ENCODE results near the gene CDH4. TPM values are rescaled to one million over a fixed set of nuclear protein-coding genes. Genes with fewer than 3 reads are reported as not detected.

The CDH4 gene
- total and polyA plus RNA-seq, 2 donors (not counting 3 experiments of a cell fraction or from before 2014, with no cell fraction given), result 0.17 to 0.51 TPM

DNA sequence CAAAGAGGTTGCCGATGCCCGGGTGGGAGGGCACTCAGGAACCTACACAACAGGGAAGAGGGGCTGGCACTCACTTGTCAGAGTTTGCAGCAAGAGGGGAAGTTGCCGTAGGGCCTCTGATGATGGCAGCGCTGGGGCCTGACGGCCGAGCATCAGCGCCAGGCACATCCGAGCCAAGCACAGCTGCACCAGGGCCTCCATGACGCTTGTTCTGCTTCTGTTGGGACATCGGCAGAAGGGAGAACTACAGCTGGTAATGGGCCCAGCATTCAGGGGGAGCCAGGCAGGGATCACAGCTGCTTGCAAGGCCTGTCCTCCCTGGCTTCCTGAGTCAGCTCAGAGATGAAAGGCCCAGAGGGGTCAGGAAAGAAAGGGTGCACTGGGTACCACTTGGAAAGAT is 367.7 kb downstream of the CDH4 start:
- intact Hi-C loops (cut with micrococcal nuclease), result no loop called here
- BruUV-seq (replicated peaks), result no TSS peak

DNA sequence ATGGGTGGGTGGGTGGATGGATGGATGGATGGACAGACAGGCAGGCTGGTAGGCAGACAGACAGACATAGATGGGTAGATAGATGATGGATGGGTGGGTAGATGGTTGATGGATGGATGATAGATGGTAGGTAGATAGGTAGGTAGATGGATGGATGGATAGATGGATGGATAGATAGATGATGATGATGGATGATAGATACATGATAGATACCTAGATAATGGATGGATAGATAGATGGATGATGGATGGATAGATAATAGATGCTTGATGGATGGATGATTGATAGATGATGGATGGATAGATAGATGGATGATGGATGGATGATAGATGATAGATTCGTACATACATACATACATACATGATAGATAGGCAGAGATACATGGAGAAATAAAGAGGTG is 368.1 kb downstream of the CDH4 start:
- Histone ChIP-seq H4K20me1 (replicated peaks; ENCODE audit: control insufficient read depth, extremely low read depth, insufficient read depth, low read length) (no peaks in the 10 kb centered on the region), H3K79me2 (ENCODE audit: control insufficient read depth, insufficient read depth, low read length) (no peaks in the 10 kb centered on the region), H3K4me2 (ENCODE audit: insufficient read depth, low read length) (no peak overlapping the region), H3K9ac (replicated peaks; ENCODE audit: extremely low read depth, insufficient read depth, low read length) (no peak overlapping the region), H2AFZ (ENCODE audit: low read depth, low read length) (no peak overlapping the region), H3K27ac (ENCODE audit: insufficient read depth, low read depth, low read length) (no peak overlapping the region), H3K9me3 (replicated peaks; ENCODE audit: control insufficient read depth, insufficient read depth, low read length) (peaks cover 2% of the 10 kb centered on the region), H3K27me3 (ENCODE audit: control insufficient read depth in 2 of 2, insufficient read depth in 2 of 2, low read length in 2 of 2) (no peaks in the 10 kb centered on the region), H3K4me3 (replicated peaks in 1 of 3; ENCODE audit: insufficient read depth in 1 of 3, low read depth in 1 of 3, low read length in 3 of 3) (no peak overlapping the region), H3K9me1 (replicated peaks; ENCODE audit: control insufficient read depth, extremely low read depth, insufficient read depth, low read length) (no peaks in the 10 kb centered on the region), H3K36me3 (ENCODE audit: control insufficient read depth in 2 of 2, extremely low read depth in 1 of 2, insufficient read depth in 2 of 2, low read length in 2 of 2) (no peaks in the 10 kb centered on the region), H3K4me1 (ENCODE audit: control insufficient read depth, extremely low read depth, insufficient read depth, low read length) (no peaks in the 10 kb centered on the region)
- CTCF ChIA-PET, result no interaction called here
- BruUV-seq (replicated peaks), result no TSS peak
- DNase-seq (ENCODE audit: low read depth, low spot score) (no peak), FAIRE-seq (no peak)
- TF ChIP-seq POLR2AphosphoS5 (IDR thresholded peaks at IDR 0.05; ENCODE audit: insufficient read depth, low read depth, low read length) (no peak), FOS (IDR thresholded peaks at IDR 0.05; ENCODE audit: borderline replicate concordance, insufficient read depth, low read length) (no peak), EZH2 (IDR thresholded peaks at IDR 0.05; ENCODE audit: borderline replicate concordance, low read depth, low read length, severe bottlenecking) (no peak), JUN (IDR thresholded peaks at IDR 0.05; ENCODE audit: borderline replicate concordance, insufficient read depth, insufficient read length, low read depth) (no peak), GATA2 (IDR thresholded peaks at IDR 0.05; ENCODE audit: insufficient read depth, insufficient read length, low read depth, low read length) (no peak), MYC (IDR thresholded peaks at IDR 0.05; ENCODE audit: low read depth, low read length) (no peak), POLR2A (IDR thresholded peaks at IDR 0.05; ENCODE audit: low read depth, low read length) (no peak)
- TF ChIP-seq, protein P1, sequence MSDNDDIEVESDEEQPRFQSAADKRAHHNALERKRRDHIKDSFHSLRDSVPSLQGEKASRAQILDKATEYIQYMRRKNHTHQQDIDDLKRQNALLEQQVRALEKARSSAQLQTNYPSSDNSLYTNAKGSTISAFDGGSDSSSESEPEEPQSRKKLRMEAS (IDR thresholded peaks at IDR 0.05; ENCODE audit: insufficient read depth, insufficient read length), result no peak
- TF ChIP-seq, protein P2, sequence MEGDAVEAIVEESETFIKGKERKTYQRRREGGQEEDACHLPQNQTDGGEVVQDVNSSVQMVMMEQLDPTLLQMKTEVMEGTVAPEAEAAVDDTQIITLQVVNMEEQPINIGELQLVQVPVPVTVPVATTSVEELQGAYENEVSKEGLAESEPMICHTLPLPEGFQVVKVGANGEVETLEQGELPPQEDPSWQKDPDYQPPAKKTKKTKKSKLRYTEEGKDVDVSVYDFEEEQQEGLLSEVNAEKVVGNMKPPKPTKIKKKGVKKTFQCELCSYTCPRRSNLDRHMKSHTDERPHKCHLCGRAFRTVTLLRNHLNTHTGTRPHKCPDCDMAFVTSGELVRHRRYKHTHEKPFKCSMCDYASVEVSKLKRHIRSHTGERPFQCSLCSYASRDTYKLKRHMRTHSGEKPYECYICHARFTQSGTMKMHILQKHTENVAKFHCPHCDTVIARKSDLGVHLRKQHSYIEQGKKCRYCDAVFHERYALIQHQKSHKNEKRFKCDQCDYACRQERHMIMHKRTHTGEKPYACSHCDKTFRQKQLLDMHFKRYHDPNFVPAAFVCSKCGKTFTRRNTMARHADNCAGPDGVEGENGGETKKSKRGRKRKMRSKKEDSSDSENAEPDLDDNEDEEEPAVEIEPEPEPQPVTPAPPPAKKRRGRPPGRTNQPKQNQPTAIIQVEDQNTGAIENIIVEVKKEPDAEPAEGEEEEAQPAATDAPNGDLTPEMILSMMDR (IDR thresholded peaks at IDR 0.05; ENCODE audit: extremely low read depth in 1 of 2, insufficient read depth in 1 of 2, low read depth in 1 of 2, low read length in 2 of 2), result no peak
- POLR2A ChIA-PET, result no interaction called here
- dilution Hi-C loops (cut with MboI; ENCODE audit: extremely low pct_ligation_motif_present, low sequenced_read_pairs) (no loop called here), intact Hi-C loops (cut with micrococcal nuclease) (no loop called here)

More for the DNA sequence above, 367.7 kb downstream of the CDH4 start:
- dilution Hi-C loops (cut with MboI; ENCODE audit: extremely low pct_ligation_motif_present, low sequenced_read_pairs), result no loop called here
- Histone ChIP-seq H3K9ac (replicated peaks; ENCODE audit: extremely low read depth, insufficient read depth, low read length) (no peak overlapping the region), H4K20me1 (replicated peaks; ENCODE audit: control insufficient read depth, extremely low read depth, insufficient read depth, low read length) (no peaks in the 10 kb centered on the region), H3K4me2 (ENCODE audit: insufficient read depth, low read length) (no peak overlapping the region), H3K27me3 (ENCODE audit: control insufficient read depth in 2 of 2, insufficient read depth in 2 of 2, low read length in 2 of 2) (no peaks in the 10 kb centered on the region), H3K36me3 (ENCODE audit: control insufficient read depth in 2 of 2, extremely low read depth in 1 of 2, insufficient read depth in 2 of 2, low read length in 2 of 2) (no peaks in the 10 kb centered on the region), H3K79me2 (ENCODE audit: control insufficient read depth, insufficient read depth, low read length) (no peaks in the 10 kb centered on the region), H3K4me3 (replicated peaks in 1 of 3; ENCODE audit: insufficient read depth in 1 of 3, low read depth in 1 of 3, low read length in 3 of 3) (no peak overlapping the region), H3K9me3 (replicated peaks; ENCODE audit: control insufficient read depth, insufficient read depth, low read length) (peaks cover 2% of the 10 kb centered on the region), H3K4me1 (ENCODE audit: control insufficient read depth, extremely low read depth, insufficient read depth, low read length) (no peaks in the 10 kb centered on the region), H2AFZ (ENCODE audit: low read depth, low read length) (no peak overlapping the region), H3K27ac (ENCODE audit: insufficient read depth, low read depth, low read length) (no peak overlapping the region), H3K9me1 (replicated peaks; ENCODE audit: control insufficient read depth, extremely low read depth, insufficient read depth, low read length) (no peaks in the 10 kb centered on the region)
- ChIA-PET POLR2A (no interaction called here), CTCF (no interaction called here)
- no peak for TF ChIP-seq GATA2 (IDR thresholded peaks at IDR 0.05; ENCODE audit: insufficient read depth, insufficient read length, low read depth, low read length)
- TF ChIP-seq, protein P1 (IDR thresholded peaks at IDR 0.05; ENCODE audit: insufficient read depth, insufficient read length), result no peak
- TF ChIP-seq, protein P2 (IDR thresholded peaks at IDR 0.05; ENCODE audit: extremely low read depth in 1 of 2, insufficient read depth in 1 of 2, low read depth in 1 of 2, low read length in 2 of 2), result no peak
- no peak for DNase-seq (ENCODE audit: low read depth, low spot score)
- no peak for FAIRE-seq

Data from endothelial cell of umbilical vein (primary cell).